NOMO-1 (cell line): Measurements from ENCODE around the gene TMOD2.

Experiments used
- DNase-seq, 2 experiments: peaks; one replicate each; lab custom pipeline; 2025; ENCODE audit not compliant: unreplicated experiment in 2 of 2; lab: John Stamatoyannopoulos, UW

The TMOD2 gene

GRCh38 chr15:51750792-51751696 lies at the start of gene TMOD2:
TSS of gene TMOD2 (plus strand) at chr15:51751597. CDS start at chr15:51766442, 14,845 bp downstream.
- DNase-seq: no peak

- no peak for DNase-seq
Observed at GRCh38 chr15:51702710-51703109, 48.7 kb upstream of the TMOD2 start.

- DNase-seq: no peak
Observed at GRCh38 chr15:51706291-51706690, 45.1 kb upstream of the TMOD2 start.

- DNase-seq: no peak
Observed at GRCh38 chr15:51706926-51707608, 44.3 kb upstream of the TMOD2 start.

GRCh38 chr15:51708013-51708412 lies 43.4 kb upstream of the TMOD2 start:
- no peak for DNase-seq

- DNase-seq: no peak
Observed at GRCh38 chr15:51709031-51709430, 42.4 kb upstream of the TMOD2 start.

GRCh38 chr15:51714162-51714561 lies 37.2 kb upstream of the TMOD2 start:
- no peak for DNase-seq

- DNase-seq: no peak
Observed at GRCh38 chr15:51714911-51715310, 36.5 kb upstream of the TMOD2 start.

- no peak for DNase-seq
Observed at GRCh38 chr15:51718219-51718618, 33.2 kb upstream of the TMOD2 start.

GRCh38 chr15:51718746-51719145 lies 32.7 kb upstream of the TMOD2 start:
- no peak for DNase-seq

GRCh38 chr15:51720201-51720995 lies 31.0 kb upstream of the TMOD2 start:
- DNase-seq: no peak

- no peak for DNase-seq
Observed at GRCh38 chr15:51721199-51721960, 30.0 kb upstream of the TMOD2 start.

- no peak for DNase-seq
Observed at GRCh38 chr15:51724199-51724598, 27.2 kb upstream of the TMOD2 start.

GRCh38 chr15:51724673-51725072 lies 26.7 kb upstream of the TMOD2 start:
- DNase-seq: no peak

- no peak for DNase-seq
Observed at GRCh38 chr15:51726302-51727073, 24.9 kb upstream of the TMOD2 start.

- DNase-seq: no peak
Observed at GRCh38 chr15:51727141-51727897, 24.1 kb upstream of the TMOD2 start.

GRCh38 chr15:51731549-51732267 lies 19.7 kb upstream of the TMOD2 start:
- DNase-seq: peak; percentile 87 to 95

- no peak for DNase-seq
Observed at GRCh38 chr15:51732646-51733045, 18.8 kb upstream of the TMOD2 start.
